ENCODE measurements around the gene PNKP. TPM values are rescaled to one million over a fixed set of nuclear protein-coding genes. Genes with fewer than 3 reads are reported as not detected.
A peak's percentile ranks its signal among the peaks of the same experiment; 100 is the strongest.

Gene PNKP
- total RNA-seq, 1 experiment from 2014 or later: 130 TPM

DNA sequence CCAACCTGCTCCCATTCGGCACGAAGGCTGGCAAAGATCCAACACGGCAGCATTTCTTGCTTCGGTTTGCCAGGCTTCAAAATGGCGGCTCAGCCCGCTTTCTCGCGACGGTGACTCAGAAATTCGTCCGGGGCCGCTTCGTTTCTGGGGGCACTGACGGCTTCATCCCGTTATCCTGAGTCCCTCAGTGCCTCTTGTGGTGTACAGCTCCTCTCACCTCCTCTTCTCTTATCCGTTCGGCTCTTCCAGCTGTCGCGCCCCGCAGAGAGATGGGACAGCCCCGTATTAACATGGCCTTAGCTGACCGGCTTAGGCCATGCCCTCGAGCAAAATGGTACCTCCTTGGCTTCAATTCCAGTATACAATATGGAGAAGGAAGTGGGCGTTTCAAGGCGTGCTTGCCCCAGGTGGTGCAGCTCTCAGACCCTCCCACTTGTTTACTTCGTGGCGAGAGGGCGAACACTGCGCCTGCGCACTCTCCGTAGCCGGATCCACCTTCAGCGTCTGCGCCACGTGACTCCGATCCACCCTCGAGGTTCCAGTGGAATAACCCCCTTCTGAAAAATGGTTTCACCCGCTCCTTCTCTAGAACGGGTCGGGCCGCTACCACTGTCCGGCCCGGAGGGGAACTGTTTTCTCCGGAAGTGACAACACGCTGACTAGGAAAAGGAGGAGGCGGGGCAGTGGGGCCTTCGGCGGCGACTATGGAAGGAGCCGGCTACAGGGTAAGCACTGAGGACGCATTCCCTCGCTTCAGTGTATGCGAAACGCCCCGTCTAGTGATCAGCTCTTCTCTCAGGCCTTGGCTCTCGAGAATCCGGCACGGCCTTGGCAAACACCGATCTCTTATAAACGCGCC lies 9.9 kb upstream of the PNKP start, which contains the start of the genes AKT1S1 and TBC1D17:
Gene AKT1S1, minus strand, starts transcription at position 336 of the 859 bp plus-strand sequence. CDS start 4,060 bp downstream, outside the sequence.
Gene TBC1D17, plus strand, starts transcription at position 683 of the 859 bp plus-strand sequence. Its CDS starts 22 bp downstream, at position 705.
- peaks cover 14% of the 10 kb centered on the region for H3K36me3 Mint-ChIP-seq (ENCODE audit: insufficient read depth, unreplicated experiment)

GRCh38 chr19:49876422-49877019 lies 9.1 kb upstream of the PNKP start:
- no peak overlapping the region for H3K27ac Mint-ChIP-seq (ENCODE audit: unreplicated experiment)
- H3K4me1 Mint-ChIP-seq (ENCODE audit: low read depth, unreplicated experiment): no peaks in the 10 kb centered on the region
- no peaks in the 10 kb centered on the region for H3K27me3 Mint-ChIP-seq (ENCODE audit: insufficient read depth, unreplicated experiment)
- peak overlapping the region; percentile 87 for H3K4me3 ChIP-seq (ENCODE audit: low read depth, low read length)
- intact Hi-C loops (cut with micrococcal nuclease; ENCODE audit: unreplicated experiment): loop anchor here (1.0 to 10.0 kb wide), 5 partner anchors 7 to 438 kb away; partner anchors contain the start of genes AP2A1, ATF5, NUP62 and RRAS
- H3K4me3 Mint-ChIP-seq (ENCODE audit: unreplicated experiment): no peak overlapping the region
- DNase-seq: peak; percentile 98
- H3K9me3 Mint-ChIP-seq (ENCODE audit: unreplicated experiment): no peaks in the 10 kb centered on the region
- no peaks in the 10 kb centered on the region for H3K27me3 ChIP-seq (replicated peaks; ENCODE audit: control insufficient read depth, insufficient read depth, low read length)
- ChIA-PET CTCF (interaction anchor here (0.8 to 1.4 kb wide), 2 partner anchors 10 to 14 kb away, joined by 3 to 4 read pairs; no protein-coding TSS in a partner anchor), POLR2A (interaction anchor here (0.5 to 2.4 kb wide), 9 partner anchors 7 to 235 kb away, joined by 3 to 12 read pairs (median 3); partner anchors contain the start of genes AP2A1, ATF5, NUP62 and PNKP)
- H3K9me3 ChIP-seq: no peaks in the 10 kb centered on the region
- TF ChIP-seq, protein P1, sequence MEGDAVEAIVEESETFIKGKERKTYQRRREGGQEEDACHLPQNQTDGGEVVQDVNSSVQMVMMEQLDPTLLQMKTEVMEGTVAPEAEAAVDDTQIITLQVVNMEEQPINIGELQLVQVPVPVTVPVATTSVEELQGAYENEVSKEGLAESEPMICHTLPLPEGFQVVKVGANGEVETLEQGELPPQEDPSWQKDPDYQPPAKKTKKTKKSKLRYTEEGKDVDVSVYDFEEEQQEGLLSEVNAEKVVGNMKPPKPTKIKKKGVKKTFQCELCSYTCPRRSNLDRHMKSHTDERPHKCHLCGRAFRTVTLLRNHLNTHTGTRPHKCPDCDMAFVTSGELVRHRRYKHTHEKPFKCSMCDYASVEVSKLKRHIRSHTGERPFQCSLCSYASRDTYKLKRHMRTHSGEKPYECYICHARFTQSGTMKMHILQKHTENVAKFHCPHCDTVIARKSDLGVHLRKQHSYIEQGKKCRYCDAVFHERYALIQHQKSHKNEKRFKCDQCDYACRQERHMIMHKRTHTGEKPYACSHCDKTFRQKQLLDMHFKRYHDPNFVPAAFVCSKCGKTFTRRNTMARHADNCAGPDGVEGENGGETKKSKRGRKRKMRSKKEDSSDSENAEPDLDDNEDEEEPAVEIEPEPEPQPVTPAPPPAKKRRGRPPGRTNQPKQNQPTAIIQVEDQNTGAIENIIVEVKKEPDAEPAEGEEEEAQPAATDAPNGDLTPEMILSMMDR (IDR thresholded peaks at IDR 0.05; ENCODE audit: insufficient read depth in 1 of 2, low read depth in 1 of 2, low read length in 1 of 2, severe bottlenecking in 1 of 2, unreplicated experiment in 1 of 2): no peak
- peaks cover 9% of the 10 kb centered on the region; the same call in 1 of the 2 replicates for H3K4me1 ChIP-seq
- H3K36me3 ChIP-seq (ENCODE audit: control insufficient read depth, insufficient read depth, low read length): peaks cover 9% of the 10 kb centered on the region
- BruUV-seq (replicated peaks): no TSS peak
- H3K36me3 Mint-ChIP-seq (ENCODE audit: insufficient read depth, unreplicated experiment): peaks cover 14% of the 10 kb centered on the region

More for the DNA sequence above, 9.9 kb upstream of the PNKP start, which contains the start of the genes AKT1S1 and TBC1D17:
- Histone ChIP-seq H3K36me3 (ENCODE audit: control insufficient read depth, insufficient read depth, low read length) (peaks cover 9% of the 10 kb centered on the region), H3K4me3 (ENCODE audit: low read depth, low read length) (peak within 1 kb of the TSS; percentile 87), H3K27me3 (replicated peaks; ENCODE audit: control insufficient read depth, insufficient read depth, low read length) (no peaks in the 10 kb centered on the region), H3K4me1 (peaks cover 9% of the 10 kb centered on the region; the same call in 1 of the 2 replicates), H3K9me3 (no peaks in the 10 kb centered on the region)
- ChIA-PET CTCF (interaction anchor here (0.8 kb wide), 2 partner anchors 10 to 13 kb away, joined by 3 to 4 read pairs; no protein-coding TSS in a partner anchor), POLR2A (interaction anchor here (0.7 to 2.4 kb wide), 9 partner anchors 8 to 452 kb away, joined by 3 to 12 read pairs (median 3); partner anchors contain the start of genes AP2A1, ATF5, KCNC3 and NUP62)
- H3K27ac Mint-ChIP-seq (ENCODE audit: unreplicated experiment): no peak within 1 kb of the TSS
- BruUV-seq (replicated peaks): TSS peak; percentile 65
- no peak within 1 kb of the TSS for H3K4me3 Mint-ChIP-seq (ENCODE audit: unreplicated experiment)
- peak; percentile 99 to 100 for DNase-seq
- no peaks in the 10 kb centered on the region for H3K4me1 Mint-ChIP-seq (ENCODE audit: low read depth, unreplicated experiment)
- H3K9me3 Mint-ChIP-seq (ENCODE audit: unreplicated experiment): no peaks in the 10 kb centered on the region
- intact Hi-C loops (cut with micrococcal nuclease; ENCODE audit: unreplicated experiment): loop anchor here (1.0 to 10.0 kb wide), 4 partner anchors 8 to 438 kb away; partner anchors contain the start of genes AP2A1 and RRAS
- H3K27me3 Mint-ChIP-seq (ENCODE audit: insufficient read depth, unreplicated experiment): no peaks in the 10 kb centered on the region
- TF ChIP-seq, protein P1 (IDR thresholded peaks at IDR 0.05; ENCODE audit: insufficient read depth in 1 of 2, low read depth in 1 of 2, low read length in 1 of 2, severe bottlenecking in 1 of 2, unreplicated experiment in 1 of 2): no peak

Data from Caco-2 (cell line).